DMS53 (cell line): ENCODE measurements around the gene PPFIA2.

Experiments
- DNase-seq: peaks from one replicate; lab custom pipeline; 2025; lab: John Stamatoyannopoulos, UW

Gene PPFIA2

DNA sequence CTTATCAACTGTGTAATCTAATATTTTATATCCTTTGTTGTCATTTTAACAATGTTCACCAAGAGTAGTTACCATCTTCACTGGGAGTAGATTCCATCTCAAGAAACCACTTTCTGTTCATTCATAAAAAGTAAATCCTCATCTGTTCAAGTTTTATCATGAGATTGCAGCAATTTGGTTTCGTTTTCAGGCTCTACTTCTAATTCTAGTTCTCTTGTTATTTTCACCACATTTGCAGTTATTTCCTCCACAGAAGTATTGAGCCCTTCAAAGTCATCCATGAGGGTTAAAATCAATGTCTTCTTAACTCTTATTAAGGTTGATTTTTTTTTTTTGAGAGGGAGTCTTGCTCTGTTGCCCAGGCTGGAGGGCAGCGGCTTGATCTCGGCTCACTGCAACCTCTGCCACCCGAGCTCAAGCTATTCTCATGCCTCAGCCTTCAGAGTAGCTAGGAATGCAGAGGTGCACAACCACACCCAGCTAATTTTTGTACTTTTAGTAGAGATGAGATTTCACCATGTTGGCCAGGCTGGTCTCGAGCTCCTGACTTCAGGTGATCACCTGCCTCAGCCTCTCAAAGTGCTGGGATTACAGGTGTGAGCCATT is 404.7 kb downstream of the PPFIA2 start:
- no peak for DNase-seq

- DNase-seq: no peak
Observed at GRCh38 chr12:81350309-81350708, 408.8 kb downstream of the PPFIA2 start.

DNA sequence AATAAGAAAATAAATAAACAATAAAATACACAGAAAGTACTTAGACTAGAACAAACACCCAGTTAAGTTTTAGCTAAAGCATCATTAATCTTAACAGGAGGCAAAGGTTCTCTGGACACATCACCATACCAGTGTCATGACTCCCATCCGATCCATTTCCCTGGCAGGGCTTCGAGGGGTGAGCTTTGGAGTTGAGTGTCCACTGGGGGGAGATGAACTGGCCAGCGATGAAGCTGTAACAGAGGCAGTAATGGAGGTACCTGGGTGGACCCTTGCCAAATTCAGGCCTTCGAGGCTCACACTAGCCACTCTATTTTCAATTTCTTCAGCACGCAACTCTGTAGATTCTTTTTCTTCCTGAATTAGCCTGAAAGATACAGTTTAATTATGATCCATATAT is 411.7 kb downstream of the PPFIA2 start:
- no peak for DNase-seq

DNA sequence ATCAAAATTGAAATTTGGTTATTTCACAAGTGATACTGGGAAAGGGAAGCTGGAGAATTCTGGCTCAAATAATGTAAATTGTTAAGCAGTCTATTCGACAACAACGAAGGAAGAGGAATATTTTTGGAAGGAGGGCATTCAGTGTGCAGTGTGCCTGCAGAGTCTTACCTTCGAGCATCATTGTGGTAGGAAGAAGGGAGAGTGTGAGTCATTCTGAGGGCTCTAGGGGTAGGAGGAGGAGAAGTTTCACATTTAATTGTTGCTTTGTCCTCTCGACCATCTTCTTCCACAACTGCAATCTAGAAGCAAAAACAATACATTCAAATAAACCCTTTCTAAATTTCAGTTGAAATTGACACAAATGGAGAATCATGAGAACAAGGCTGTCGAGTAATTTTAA is 418.2 kb downstream of the PPFIA2 start:
- DNase-seq: no peak

DNA sequence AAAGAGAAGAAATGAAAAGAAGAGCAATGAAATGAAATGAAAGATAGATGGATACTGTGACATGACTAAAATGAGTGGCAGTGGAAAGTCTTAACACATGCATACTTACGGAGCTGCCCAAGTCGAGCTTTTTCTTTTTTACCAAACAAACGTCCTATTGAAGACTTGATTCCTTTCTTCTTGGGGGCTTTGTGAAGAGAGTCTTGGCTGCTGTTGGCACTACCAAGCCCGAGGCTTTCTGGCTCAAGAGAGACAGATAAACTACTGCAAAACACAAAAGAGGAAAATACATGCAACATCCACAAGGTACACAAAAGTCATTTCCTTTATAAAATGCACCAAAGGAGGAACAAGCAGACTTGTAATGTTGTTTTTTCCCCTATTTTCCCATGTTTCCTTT is 420.1 kb downstream of the PPFIA2 start:
- no peak for DNase-seq

GRCh38 chr12:81337886-81338285 is 421.3 kb downstream of the PPFIA2 start:
- DNase-seq: no peak

DNA sequence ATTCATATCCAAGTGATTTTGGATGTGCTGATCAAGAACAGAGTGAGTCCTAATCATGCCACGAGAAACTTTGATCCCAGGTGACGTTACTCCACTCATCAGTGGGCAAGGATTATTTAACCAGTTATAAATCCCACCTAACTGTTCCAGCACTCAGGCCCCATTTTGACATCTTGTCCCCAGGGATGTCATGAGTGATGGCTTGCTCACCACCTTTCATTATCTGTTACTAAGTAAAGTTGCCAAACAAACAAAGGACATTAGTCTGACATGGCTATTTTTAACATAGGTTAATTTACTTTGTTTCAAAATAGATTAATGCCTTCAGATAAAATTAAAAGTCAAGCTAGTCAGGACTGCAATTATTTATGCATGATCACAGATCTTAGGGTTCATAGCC is 425.3 kb downstream of the PPFIA2 start:
- DNase-seq: no peak

GRCh38 chr12:81332054-81332453 is 427.1 kb downstream of the PPFIA2 start:
- no peak for DNase-seq

GRCh38 chr12:81330480-81330879 is 428.7 kb downstream of the PPFIA2 start:
- DNase-seq: peak; percentile 67

DNA sequence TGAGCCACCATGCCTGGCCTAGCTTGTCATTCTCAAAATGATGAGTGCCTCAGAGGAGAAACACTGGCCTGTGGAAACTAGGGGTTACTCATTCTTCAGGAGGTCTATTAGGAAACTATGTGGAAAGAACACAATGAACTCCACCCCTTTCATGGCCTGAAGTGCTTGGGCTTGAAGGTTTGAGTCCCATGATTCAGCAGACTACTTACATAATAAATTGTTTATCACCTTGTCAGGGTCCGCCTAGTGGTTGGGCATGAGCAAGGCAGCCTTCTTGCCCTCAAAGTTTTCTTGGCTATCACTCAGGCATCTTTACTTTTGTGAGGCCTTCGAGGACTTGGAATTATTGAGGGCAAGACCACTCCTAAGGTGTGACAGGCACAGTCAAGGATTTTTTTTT is 430.1 kb downstream of the PPFIA2 start:
- peak; percentile 68 for DNase-seq

DNA sequence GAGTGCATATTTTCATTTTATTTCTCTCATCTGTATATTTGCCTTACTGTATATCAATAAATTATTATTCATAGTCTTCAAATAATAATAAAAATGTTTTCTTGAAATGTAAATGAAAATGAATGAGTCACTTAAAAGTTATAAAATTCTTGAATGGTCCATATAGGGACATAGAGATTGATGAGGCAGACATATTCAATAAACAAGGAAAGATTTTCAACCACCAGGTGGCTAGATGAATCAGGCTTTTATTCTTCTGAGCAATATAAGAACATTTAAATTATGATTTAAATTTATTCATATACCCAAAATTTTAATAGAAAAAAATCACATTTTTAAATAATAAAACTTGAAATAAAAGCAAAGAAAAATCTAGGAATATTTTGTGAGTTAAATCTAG is 431.7 kb downstream of the PPFIA2 start:
- peak; percentile 27 for DNase-seq

DNA sequence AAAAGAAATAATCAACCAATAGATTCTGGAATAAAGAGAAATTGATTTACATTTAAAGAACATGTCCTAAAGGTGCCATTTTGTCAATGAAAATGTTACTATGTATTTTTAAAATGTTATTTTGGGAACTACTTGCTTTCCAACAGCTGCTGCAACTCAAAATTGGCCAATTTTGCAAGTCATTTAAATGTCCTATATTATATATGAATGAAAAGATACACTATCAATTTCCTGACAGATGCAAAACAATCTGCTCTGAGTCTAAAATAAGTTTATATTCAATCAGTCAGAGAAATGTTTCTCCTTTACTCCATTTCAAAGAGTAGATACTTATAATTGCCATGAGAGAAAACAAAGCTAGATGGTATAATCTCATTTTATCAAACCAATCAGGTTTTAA is 434.1 kb downstream of the PPFIA2 start:
- no peak for DNase-seq

- DNase-seq: no peak
Observed at GRCh38 chr12:81314903-81315531, 444.1 kb downstream of the PPFIA2 start.

DNA sequence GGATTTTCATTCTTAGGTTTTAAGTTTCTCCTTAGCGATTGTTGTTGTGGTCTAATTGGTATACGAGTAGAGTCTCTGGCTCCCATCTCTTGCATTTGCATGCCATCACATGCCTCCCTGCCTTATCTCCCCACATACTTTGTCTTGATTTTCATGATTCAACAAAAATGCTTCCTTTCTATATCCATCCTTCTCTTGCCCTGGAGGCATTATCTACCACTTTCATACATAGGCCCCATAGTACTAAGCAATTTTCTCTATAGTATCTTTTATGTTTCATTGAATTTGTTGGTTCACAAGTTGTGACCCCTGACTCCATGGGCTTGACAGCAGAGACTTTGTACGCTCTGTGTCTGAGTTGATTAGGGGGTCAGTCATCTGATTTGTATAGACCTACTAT is 455.2 kb downstream of the PPFIA2 start:
- no peak for DNase-seq

GRCh38 chr12:81300454-81300853 is 458.7 kb downstream of the PPFIA2 start:
- DNase-seq: no peak

- DNase-seq: no peak
Observed at GRCh38 chr12:81297601-81298000, 461.5 kb downstream of the PPFIA2 start.

- DNase-seq: peak; percentile 70
Observed at GRCh38 chr12:81296556-81297305, 462.4 kb downstream of the PPFIA2 start.

DNA sequence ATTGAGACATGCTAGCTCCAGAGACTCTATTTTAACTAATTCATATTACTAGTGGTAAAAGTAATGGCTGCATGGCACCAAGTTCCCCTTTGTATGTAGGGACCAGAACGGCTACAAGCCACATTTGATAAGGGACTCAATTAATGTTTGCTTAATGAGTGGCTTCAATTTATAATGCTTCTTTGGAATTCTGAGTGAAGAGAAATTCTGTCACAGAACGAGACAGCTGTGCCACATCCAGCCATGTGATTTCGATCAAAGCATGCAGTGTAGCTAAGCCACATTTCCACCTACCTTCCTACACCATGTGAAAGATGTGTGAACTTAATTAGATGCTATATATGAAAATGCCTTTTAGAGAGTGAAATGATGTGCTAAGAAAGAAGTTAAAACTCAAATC is 463.9 kb downstream of the PPFIA2 start:
- DNase-seq: no peak

GRCh38 chr12:81294325-81295190 is 464.6 kb downstream of the PPFIA2 start:
- DNase-seq: peak; percentile 41

DNA sequence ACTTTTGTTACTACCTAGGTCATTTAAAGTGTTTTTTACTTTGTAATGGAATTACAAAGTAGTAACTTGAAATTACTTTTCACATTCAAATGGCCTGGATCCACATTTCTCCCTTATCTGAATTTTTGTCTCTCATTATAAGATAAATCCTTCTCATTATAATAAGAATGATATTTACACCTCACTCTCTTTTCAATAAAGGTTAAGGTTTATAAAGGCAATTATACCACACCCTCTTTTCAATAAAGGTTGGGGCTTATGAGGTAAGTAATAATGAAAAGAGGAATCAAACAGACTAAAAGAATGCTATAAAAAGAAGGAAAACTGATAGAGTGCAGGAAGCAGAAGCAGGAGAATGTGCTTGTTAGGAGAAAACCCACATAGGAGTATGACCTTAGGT is 470.5 kb downstream of the PPFIA2 start:
- no peak for DNase-seq

GRCh38 chr12:81284137-81284536 is 475.0 kb downstream of the PPFIA2 start:
- DNase-seq: peak; percentile 22
